GM12865 (cell line): ENCODE measurements around the gene SDR9C7.
"Not testable (repeated sequence)": the region's sequence is repeated elsewhere in the genome, so short reads cannot be mapped to it uniquely, and the experiment has no call there.

ENCODE experiments used
- DNase-seq: peaks from one replicate; pipeline ENCODE4 v3.0.0; 2010; ENCODE audit warnings: low read depth
- H3K4me3 ChIP-seq: 2 replicates; pipeline ENCODE4 v1.5.1; 2011; ENCODE audit warnings: mild to moderate bottlenecking, low read depth, low read length, control low read depth
- TF ChIP-seq, protein P1 (sequence below): IDR thresholded peaks from 2 replicates; pipeline ENCODE4 v1.5.1; 2011; ENCODE audit warnings: low read length, control low read depth, low read depth, inconsistent platforms; ENCODE audit not compliant: insufficient read depth; ENCODE audit errors: missing control alignments

Gene SDR9C7

DNA sequence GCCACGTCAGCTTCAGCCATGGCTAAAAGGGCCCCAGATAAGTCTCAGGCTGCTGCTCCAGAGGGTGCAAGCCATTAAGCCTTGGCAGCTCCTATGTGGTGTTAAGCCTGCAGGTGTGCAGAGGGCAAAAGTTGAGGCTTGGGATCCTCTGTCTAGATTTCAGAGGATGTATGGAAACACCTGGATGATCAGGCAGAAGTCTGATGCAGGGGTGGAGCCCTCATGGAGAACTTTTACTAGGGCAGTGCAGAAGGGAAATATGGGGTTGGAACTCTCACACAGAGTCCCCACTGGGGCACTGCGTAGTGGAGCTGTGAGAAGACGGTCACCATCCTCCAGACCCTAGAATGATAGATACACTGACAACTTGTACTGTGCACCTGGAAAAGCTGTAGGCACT is 47.9 kb downstream of the SDR9C7 start:
- DNase-seq: no peak
- no peak overlapping the region for H3K4me3 ChIP-seq
- TF ChIP-seq, protein P1, sequence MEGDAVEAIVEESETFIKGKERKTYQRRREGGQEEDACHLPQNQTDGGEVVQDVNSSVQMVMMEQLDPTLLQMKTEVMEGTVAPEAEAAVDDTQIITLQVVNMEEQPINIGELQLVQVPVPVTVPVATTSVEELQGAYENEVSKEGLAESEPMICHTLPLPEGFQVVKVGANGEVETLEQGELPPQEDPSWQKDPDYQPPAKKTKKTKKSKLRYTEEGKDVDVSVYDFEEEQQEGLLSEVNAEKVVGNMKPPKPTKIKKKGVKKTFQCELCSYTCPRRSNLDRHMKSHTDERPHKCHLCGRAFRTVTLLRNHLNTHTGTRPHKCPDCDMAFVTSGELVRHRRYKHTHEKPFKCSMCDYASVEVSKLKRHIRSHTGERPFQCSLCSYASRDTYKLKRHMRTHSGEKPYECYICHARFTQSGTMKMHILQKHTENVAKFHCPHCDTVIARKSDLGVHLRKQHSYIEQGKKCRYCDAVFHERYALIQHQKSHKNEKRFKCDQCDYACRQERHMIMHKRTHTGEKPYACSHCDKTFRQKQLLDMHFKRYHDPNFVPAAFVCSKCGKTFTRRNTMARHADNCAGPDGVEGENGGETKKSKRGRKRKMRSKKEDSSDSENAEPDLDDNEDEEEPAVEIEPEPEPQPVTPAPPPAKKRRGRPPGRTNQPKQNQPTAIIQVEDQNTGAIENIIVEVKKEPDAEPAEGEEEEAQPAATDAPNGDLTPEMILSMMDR: no peak

DNA sequence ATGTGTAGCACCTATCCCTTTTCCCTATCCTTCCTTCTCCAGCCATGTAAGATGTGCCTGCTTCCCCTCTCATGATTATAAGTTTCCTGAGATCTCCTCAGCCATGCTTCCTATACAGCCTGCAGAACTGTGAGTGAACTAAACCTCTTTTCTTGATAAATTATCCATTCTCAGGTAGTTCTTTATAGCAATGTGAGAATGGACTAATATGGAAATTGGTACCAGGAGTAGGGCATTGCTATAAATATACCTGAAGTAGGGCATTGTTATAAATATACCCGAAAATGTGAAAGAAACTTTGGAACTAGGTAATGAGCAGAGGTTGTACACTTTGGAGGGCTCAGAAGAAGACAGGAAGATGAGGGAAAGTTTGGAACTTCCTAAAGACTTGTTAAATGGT is 48.9 kb downstream of the SDR9C7 start:
- no peak for DNase-seq
- H3K4me3 ChIP-seq: no peak overlapping the region
- TF ChIP-seq, protein P1: no peak

DNA sequence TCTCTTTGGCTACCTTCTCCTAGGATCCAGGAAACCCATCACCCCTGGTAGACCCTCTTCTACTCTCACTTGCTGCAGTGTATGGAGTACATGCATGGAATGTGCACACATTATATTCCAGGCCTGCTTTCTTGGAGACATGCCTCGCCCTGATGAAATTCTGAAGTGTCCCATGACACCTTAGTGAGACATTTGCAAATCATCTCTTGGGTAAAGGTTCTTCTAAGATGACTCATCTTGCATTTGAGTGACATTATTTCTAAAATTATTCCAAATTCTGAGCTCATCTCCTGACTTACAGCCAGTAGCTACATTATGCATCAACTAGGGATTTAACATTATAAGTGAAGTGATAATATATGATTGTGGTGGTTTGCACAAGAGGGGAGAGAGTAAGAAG is 49.8 kb downstream of the SDR9C7 start:
- no peak overlapping the region for H3K4me3 ChIP-seq
- TF ChIP-seq, protein P1: no peak
- no peak for DNase-seq

DNA sequence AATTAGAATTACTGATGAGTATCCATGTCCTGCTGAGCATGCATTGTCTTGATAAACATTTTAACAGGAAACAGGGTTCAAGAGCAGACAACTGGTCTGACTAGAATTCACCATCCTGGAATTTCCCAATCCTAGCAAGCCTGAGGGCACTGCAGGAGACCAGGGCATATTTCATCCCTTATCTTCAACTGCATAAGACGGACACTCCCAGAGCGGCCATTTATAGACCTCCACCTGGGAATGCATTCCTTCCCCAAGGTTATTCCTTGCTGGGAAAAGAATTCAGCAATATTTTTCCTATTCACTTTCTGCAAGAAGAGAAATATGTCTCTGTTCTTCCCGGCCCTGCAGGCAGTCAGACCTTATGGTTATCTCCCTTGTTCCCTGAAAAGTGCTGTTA is 51.8 kb downstream of the SDR9C7 start:
- DNase-seq, H3K4me3 ChIP-seq: not testable (repeated sequence)

DNA sequence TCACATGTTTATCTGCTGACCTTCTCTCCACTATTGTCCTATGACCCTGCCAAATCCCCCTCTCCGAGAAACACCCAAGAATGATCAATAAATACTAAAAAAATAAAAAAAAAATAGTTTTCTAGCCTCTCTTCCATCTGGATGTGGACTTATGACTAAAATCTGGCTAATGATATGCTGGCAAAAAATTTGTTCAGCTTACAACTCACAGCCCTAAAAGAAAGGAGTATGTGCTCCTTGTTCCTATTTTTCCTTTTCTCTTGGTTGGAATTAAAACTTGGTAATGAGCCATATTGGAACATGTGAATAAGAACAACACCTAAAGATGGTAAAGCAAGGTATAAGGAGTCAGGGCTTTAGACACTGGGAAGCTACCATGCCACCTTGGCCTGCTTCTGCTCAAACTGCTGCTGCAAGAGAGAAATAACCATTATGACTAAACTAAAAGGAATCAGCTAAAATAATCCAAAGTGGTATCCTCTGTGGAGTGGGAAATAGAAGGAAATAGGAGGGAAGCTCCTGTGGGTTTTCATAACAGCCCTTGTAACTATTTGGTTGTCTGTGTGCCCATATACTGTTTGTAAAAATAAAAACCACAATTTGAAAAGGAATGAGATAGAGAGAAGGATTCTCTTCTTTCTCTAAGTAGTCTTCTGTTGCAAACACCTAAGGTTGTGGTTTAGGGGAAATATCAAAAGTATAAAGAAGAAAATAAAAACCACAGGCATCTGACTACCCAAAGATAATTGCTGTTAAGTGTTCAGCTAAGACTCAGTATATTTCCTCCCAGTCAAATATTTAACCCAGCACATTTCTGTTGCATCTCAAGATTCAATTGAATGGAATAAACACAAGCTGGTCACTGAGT is 53.8 kb downstream of the SDR9C7 start:
- no peak for DNase-seq
- H3K4me3 ChIP-seq: no peak overlapping the region
- TF ChIP-seq, protein P1: no peak

DNA sequence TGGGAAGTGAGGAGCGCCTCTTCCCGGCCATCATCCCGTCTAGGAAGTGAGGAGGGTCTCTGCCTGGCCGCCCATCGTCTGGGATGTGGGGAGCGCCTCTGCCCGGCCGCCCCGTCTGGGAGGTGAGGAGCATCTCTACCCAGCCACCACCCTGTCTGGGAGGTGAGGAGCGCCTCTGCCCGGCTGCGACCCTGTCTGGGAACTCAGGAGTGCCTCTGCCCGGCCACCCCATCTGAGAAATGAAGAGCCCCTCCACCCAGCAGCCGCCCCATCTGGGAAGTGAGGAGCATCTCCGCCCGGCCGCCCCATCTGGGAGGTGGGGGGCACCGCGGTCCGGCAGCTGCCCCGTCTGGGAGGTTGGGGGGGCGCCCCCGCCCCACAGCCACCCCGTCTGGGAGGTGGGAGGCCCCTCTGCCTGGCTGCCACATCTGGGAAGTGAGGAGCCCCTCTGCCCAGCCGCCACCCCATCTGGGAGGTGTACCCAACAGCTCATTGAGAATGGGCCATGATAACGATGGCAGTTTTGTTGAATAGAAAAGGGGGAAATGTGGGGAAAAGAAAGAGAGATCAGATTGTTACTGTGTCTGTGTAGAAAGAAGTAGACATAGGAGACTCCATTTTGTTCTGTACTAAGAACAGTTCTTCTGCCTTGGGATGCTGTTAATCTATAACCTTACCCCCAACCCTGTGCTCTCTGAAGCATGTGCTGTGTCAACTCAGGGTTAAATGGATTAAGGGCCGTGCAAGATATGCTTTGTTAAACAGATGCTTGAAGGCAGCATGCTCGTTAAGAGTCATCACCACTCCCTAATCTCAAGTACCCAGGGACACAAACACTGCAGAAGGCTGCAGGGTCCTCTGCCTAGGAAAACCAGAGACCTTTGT is 54.7 kb downstream of the SDR9C7 start:
- not testable (repeated sequence) for DNase-seq, H3K4me3 ChIP-seq

DNA sequence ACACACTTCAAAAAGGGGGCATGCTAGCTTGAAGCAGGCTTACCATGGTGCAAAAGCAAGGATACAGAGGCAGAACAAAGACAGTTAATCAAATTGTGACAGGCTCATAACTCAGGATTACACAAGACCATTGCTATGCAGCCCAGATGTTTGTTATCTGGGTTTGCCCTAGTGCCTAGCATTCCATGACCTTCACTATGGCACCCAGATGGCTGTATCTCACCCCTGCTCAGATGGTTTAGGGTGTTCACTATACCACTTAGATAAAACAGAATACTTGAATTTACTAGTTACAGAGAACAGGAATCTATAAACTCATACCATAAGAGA is 56.2 kb downstream of the SDR9C7 start:
- no peak overlapping the region for H3K4me3 ChIP-seq
- no peak for DNase-seq
- TF ChIP-seq, protein P1: no peak
